ENCODE results near the gene MIER1.
A peak's percentile ranks its signal among the peaks of the same experiment; 100 is the strongest.

Gene MIER1

DNA sequence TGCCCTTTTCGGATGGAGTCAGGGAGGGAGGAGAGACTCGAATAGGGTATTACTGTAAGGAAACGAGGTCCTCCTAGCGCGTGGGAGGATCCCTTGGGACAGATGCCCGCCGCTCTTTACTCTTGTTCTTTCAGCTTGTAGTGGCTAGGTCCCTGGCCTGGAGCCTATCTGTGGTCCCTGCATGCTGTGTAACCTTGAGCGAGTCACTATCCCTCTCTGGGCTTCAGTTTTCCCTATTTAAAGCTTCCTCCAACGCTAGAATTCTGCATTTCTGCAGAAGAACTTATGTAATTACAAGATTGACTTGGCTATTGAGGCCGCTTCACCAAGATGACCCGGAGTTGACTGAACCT is 744 bp downstream of the MIER1 start (continued):
- TF ChIP-seq ZBTB49 (tag by site-specific recombination; IDR thresholded peaks at IDR 0.05; ENCODE audit: low read depth) = no peak
- peak; percentile 12; the same call in 1 of the 2 replicates for TF ChIP-seq ZNF664 (tag by site-specific recombination; IDR thresholded peaks at IDR 0.05)
- TF ChIP-seq FEZF1 (tag by site-specific recombination; IDR thresholded peaks at IDR 0.05) = peak; percentile 57; the same call in 1 of the 2 replicates
- TF ChIP-seq ZSCAN30 (tag by site-specific recombination; IDR thresholded peaks at IDR 0.05) = peak; percentile 83
- TF ChIP-seq, protein P1, sequence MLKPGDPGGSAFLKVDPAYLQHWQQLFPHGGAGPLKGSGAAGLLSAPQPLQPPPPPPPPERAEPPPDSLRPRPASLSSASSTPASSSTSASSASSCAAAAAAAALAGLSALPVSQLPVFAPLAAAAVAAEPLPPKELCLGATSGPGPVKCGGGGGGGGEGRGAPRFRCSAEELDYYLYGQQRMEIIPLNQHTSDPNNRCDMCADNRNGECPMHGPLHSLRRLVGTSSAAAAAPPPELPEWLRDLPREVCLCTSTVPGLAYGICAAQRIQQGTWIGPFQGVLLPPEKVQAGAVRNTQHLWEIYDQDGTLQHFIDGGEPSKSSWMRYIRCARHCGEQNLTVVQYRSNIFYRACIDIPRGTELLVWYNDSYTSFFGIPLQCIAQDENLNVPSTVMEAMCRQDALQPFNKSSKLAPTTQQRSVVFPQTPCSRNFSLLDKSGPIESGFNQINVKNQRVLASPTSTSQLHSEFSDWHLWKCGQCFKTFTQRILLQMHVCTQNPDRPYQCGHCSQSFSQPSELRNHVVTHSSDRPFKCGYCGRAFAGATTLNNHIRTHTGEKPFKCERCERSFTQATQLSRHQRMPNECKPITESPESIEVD (tag by site-specific recombination; IDR thresholded peaks at IDR 0.05) = 0 out of 2 replicates have a peak, but pooled peaks have one; percentile 23
- TF ChIP-seq ZBTB17 (tag by site-specific recombination; IDR thresholded peaks at IDR 0.05) = 0 out of 2 replicates have a peak, but pooled peaks have one; percentile 39

DNA sequence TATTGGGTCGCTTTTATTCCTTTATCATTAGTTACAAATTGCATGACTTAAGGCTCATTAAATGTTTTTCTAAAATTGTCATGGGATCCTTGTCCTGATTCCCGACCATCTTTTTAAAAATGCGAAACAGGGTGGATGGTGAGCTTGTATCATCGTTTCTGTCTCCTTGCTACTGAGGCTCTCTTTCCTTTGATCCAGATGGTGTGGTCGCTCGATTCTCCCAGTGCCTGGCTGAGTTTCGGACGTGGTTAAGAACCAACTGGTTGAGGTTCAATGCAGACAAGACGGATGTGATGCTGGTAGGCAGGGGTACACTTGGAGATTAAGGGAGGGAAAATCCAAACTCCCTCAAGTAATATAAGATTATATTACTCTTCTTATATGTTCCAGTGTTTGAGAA is 1.2 kb downstream of the MIER1 start:
- POLR2A ChIA-PET = interaction anchor here (1.2 to 2.8 kb wide), 2 partner anchors 9 to 19 kb away, joined by 3 to 25 read pairs; no protein-coding TSS in a partner anchor

More for the DNA sequence above, 1.2 kb downstream of the MIER1 start:
- Histone ChIP-seq H3K27ac (ENCODE audit: extremely low read depth, low read depth, low read length) (peak overlapping the region; percentile 69), H3K9me3 (ENCODE audit: control insufficient read depth, insufficient read depth, low read depth, low read length) (no peaks in the 10 kb centered on the region), H3K4me3 (ENCODE audit: low read depth, low read length) (peak overlapping the region; percentile 99), H3K36me3 (ENCODE audit: control insufficient read depth in 2 of 2, insufficient read depth in 1 of 2, low read length in 2 of 2) (no peaks in the 10 kb centered on the region), H3K4me1 (ENCODE audit: control insufficient read depth, insufficient read depth, low read length) (peaks cover 4% of the 10 kb centered on the region; the same call in 1 of the 2 replicates)
- CTCF ChIA-PET = interaction anchor here (0.7 kb wide), 1 partner anchor 21 kb away, joined by 3 read pairs; no protein-coding TSS in a partner anchor
- TF ChIP-seq ZBTB17 (tag by site-specific recombination; IDR thresholded peaks at IDR 0.05) = peak; percentile 82; the same call in 1 of the 2 replicates
- TF ChIP-seq, protein P2, sequence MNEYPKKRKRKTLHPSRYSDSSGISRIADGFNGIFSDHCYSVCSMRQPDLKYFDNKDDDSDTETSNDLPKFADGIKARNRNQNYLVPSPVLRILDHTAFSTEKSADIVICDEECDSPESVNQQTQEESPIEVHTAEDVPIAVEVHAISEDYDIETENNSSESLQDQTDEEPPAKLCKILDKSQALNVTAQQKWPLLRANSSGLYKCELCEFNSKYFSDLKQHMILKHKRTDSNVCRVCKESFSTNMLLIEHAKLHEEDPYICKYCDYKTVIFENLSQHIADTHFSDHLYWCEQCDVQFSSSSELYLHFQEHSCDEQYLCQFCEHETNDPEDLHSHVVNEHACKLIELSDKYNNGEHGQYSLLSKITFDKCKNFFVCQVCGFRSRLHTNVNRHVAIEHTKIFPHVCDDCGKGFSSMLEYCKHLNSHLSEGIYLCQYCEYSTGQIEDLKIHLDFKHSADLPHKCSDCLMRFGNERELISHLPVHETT (tag by site-specific recombination; IDR thresholded peaks at IDR 0.05) = no peak
- no peak for TF ChIP-seq ZFP69B (tag by site-specific recombination; IDR thresholded peaks at IDR 0.05)
- peak; percentile 66 for TF ChIP-seq PRDM10 (tag by site-specific recombination; IDR thresholded peaks at IDR 0.05)

Data from HEK293 (cell line).